ENCODE data around the gene MEX3A. TPM values are rescaled to one million over a fixed set of nuclear protein-coding genes. Genes with fewer than 3 reads are reported as not detected.
A peak's percentile ranks its signal among the peaks of the same experiment; 100 is the strongest.

MEX3A gene
- total and polyA plus RNA-seq, 10 of the 15 experiments (the other 5 are each of a cell fraction or from before 2014, with no cell fraction given) = 0.11 to 5.1 (median 1.7) TPM

GRCh38 chr1:156122086-156122485 lies 39.8 kb upstream of the MEX3A start:
- intact Hi-C loops (cut with micrococcal nuclease; ENCODE audit: unreplicated experiment) = no loop called here

More at GRCh38 chr1:156122086-156122485, 39.8 kb upstream of the MEX3A start:
- WGBS (ENCODE audit: insufficient coverage, insufficient replicate concordance, low lambda C conversion rate, missing lambda C conversion rate) = 84% methylated on average over 4 of the region's 4 CpGs
- TF ChIP-seq ZZZ3 (IDR thresholded peaks at IDR 0.05; ENCODE audit: control insufficient read depth, insufficient read length, low read depth) (no peak), NKRF (conservative IDR thresholded peaks at IDR 0.05) (no peak), NFIC (IDR thresholded peaks at IDR 0.05; ENCODE audit: low read depth, low read length) (no peak), BACH1 (IDR thresholded peaks at IDR 0.05; ENCODE audit: borderline replicate concordance) (no peak), SMC3 (IDR thresholded peaks at IDR 0.05; ENCODE audit: borderline replicate concordance, low read length) (no peak), ETV6 (conservative IDR thresholded peaks at IDR 0.05 in 1 of 2, IDR thresholded peaks at IDR 0.05 in 1 of 2; ENCODE audit: borderline replicate concordance in 1 of 2, low read depth in 1 of 2) (no peak), STAT3 (IDR thresholded peaks at IDR 0.05; ENCODE audit: low read depth, low read length) (no peak), KDM1A (IDR thresholded peaks at IDR 0.05; ENCODE audit: borderline replicate concordance) (no peak), RAD21 (IDR thresholded peaks at IDR 0.05; ENCODE audit: insufficient read depth, low read depth, low read length) (no peak)
- in situ Hi-C loops (cut with MboI) = no loop called here
- H3K36me3 ChIP-seq (ENCODE audit: control insufficient read depth in 2 of 2, insufficient read depth in 2 of 2, low read length in 1 of 2) = no peaks in the 10 kb centered on the region; a peak in 1 of 4 replicates
- no peak for FAIRE-seq
- POLR2A ChIA-PET = interaction anchor here (0.6 to 12.7 kb wide), 8 partner anchors 8 to 72 kb away, joined by 3 to 128 read pairs (median 6); partner anchors contain the start of genes LMNA and SLC25A44
- DNase-seq (ENCODE audit: low read depth, low spot score) = no peak
- CTCF ChIA-PET = interaction anchor here (5.0 to 25.7 kb wide), 2 partner anchors 7 to 25 kb away, joined by 43 to 1294 read pairs; no protein-coding TSS in a partner anchor
- peaks cover 56% of the 10 kb centered on the region for H3K4me1 ChIP-seq (ENCODE audit: control insufficient read depth, insufficient read depth, low read length)
- BruUV-seq (replicated peaks) = no TSS peak
- peaks cover 81% of the 10 kb centered on the region for H3K79me2 ChIP-seq (ENCODE audit: control insufficient read depth, insufficient read depth, low read length)
- RAD21 ChIA-PET (ENCODE audit: unreplicated experiment) = interaction anchor here (1.1 to 22.2 kb wide), 2 partner anchors 24 to 28 kb away, joined by 3 to 695 read pairs; no protein-coding TSS in a partner anchor
- H3K9ac ChIP-seq (ENCODE audit: control insufficient read depth, insufficient read depth, low read length) = no peak overlapping the region
- no peaks in the 10 kb centered on the region for H4K20me1 ChIP-seq (ENCODE audit: control insufficient read depth, insufficient read depth)
- no peaks in the 10 kb centered on the region for H3K9me3 ChIP-seq (replicated peaks; ENCODE audit: control insufficient read depth, insufficient read depth, low read length)
- SMC1A ChIA-PET (ENCODE audit: uncharacterized antibody, unreplicated experiment) = interaction anchor here (1.2 to 23.6 kb wide), 4 partner anchors 7 to 104 kb away, joined by 3 to 874 read pairs (median 48); no protein-coding TSS in a partner anchor
- no peak for ATAC-seq
- 0 out of 2 replicates have a peak overlapping the region, but pooled peaks have one; percentile 6 for H3K27ac ChIP-seq (ENCODE audit: control insufficient read depth, insufficient read depth)
- no peaks in the 10 kb centered on the region for H3K27me3 ChIP-seq (replicated peaks in 1 of 2; ENCODE audit: control insufficient read depth in 2 of 2, insufficient read depth in 2 of 2, low read length in 1 of 2)
- H2AFZ ChIP-seq (ENCODE audit: control insufficient read depth, low read depth, low read length) = no peak overlapping the region
- H3K4me2 ChIP-seq (ENCODE audit: control insufficient read depth, insufficient read depth) = peak overlapping the region; percentile 67; the same call in 1 of the 2 replicates
- no peak overlapping the region for H3K4me3 ChIP-seq

Data from GM12878 (cell line).